HG02610 (cell line): ENCODE data around the gene UNC119B.

ENCODE experiments used
- ATAC-seq: cut with Tn5 transposase; IDR thresholded peaks from one replicate; pipeline ENCODE4 v1.9.1; 2021; ENCODE audit warnings: mild to moderate bottlenecking, moderate library complexity; ENCODE audit not compliant: unreplicated experiment

UNC119B gene

GRCh38 chr12:120738252-120739030 is 28.2 kb downstream of the UNC119B start:
- no peak for ATAC-seq

GRCh38 chr12:120739031-120739762 is 28.9 kb downstream of the UNC119B start:
- no peak for ATAC-seq

- ATAC-seq, result no peak
These were observed 29.8 kb downstream of the UNC119B start for GRCh38 chr12:120739821-120740613.

DNA sequence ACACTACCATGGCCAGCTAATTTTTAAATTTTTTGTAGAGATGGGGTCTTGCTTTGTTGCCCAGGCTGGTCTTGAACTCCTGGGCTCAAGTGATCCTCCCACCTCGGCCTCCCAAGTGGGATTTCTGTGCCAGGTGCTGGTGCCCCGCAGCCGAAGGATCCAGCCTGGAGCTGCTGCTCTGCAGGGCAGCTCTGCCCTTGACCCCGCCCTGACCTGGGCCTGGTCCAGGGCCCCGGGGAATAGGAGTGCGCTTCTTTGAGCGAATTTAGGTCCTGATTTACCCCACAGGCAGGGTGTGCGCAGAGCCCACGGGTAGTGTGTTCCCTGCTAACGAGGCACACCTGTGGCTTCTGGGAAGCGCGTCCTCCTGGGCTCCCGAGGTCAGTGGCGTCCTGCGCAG is 30.6 kb downstream of the UNC119B start:
- ATAC-seq, result no peak

GRCh38 chr12:120741476-120742421 is 31.5 kb downstream of the UNC119B start:
- no peak for ATAC-seq

GRCh38 chr12:120744922-120745493 is 34.8 kb downstream of the UNC119B start:
- no peak for ATAC-seq

GRCh38 chr12:120748242-120748641 is 38.0 kb downstream of the UNC119B start:
- ATAC-seq, result no peak

DNA sequence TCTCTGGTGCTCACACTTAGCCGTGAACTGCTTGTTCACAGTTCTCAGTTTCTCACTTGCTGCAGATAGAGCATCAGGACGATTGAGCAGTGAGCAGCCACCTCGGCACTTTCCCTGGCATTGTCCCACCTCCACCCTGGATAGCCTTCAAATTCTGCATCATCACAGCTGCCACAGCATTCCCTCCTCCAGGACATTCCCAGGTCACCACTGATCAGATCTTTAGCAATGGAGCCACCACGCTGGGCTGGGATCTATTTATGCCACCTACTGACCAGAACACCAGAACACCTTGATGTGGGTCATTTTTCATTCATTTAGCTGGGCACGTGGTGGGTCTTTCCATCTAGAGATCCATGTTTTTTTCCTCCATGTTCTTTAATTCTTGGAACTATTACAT is 39.0 kb downstream of the UNC119B start:
- ATAC-seq, result no peak

GRCh38 chr12:120750806-120751205 is 40.5 kb downstream of the UNC119B start:
- ATAC-seq, result no peak

DNA sequence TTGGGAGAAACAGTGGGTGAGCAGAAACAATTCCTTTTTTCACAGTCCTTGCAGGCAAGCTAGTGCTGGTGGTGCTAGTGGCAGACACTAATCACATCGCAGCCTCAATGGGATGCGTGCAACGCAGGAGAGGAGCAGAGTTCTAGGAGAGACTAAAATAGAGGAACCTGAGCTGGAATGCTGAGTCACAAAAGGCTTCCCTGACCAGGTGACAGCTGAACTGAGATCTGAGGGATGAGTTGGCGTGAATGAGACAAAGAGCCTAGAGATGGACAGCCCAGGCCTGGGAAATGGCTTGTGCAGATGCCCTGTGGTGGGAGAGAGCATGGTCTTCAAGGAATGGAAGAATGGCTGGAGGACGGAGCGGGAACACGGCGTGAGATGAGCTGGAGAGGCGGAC is 41.1 kb downstream of the UNC119B start:
- ATAC-seq, result no peak

DNA sequence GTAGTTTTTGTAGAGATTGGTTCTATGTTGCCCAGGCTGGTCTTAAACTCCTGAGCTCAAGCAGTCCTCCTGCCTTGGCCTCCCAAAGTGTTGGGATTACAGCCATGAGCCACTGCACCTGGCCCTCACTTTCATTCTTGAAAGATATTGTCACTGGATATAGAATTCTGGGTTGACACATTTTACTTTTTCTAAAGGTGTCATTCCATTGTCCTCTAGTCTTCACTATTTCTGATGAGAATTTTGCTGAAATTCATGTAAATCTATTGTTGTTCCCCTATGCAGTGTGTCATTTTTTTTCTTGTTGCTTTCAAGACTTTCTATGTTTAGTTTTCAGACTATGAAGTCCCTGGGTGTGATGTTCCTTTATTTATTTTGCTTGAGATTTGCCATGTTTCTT is 44.5 kb downstream of the UNC119B start:
- ATAC-seq, result no peak

DNA sequence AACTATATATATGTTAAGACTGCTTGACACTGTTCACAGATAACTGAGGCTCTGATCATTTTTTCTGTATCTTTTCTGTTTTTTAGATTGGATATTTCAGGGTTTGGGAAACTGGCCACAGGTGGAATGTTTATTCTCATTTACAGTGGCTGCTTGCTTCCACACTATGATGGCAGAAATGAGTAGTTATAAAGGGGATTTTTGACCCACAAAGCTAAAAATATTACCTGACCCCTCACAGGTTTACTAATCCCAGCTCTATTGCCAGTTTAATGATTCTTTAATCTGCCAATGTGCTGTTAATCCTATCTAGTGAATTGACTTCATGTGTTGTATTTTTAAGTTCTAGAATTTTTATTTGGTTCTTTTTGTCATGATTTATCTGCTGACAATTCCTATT is 45.0 kb downstream of the UNC119B start:
- ATAC-seq, result no peak

- no peak for ATAC-seq
These were observed 47.0 kb downstream of the UNC119B start for GRCh38 chr12:120757226-120757742.

GRCh38 chr12:120757949-120758348 is 47.7 kb downstream of the UNC119B start:
- ATAC-seq, result no peak

- ATAC-seq, result no peak
These were observed 48.7 kb downstream of the UNC119B start for GRCh38 chr12:120758798-120759590.

DNA sequence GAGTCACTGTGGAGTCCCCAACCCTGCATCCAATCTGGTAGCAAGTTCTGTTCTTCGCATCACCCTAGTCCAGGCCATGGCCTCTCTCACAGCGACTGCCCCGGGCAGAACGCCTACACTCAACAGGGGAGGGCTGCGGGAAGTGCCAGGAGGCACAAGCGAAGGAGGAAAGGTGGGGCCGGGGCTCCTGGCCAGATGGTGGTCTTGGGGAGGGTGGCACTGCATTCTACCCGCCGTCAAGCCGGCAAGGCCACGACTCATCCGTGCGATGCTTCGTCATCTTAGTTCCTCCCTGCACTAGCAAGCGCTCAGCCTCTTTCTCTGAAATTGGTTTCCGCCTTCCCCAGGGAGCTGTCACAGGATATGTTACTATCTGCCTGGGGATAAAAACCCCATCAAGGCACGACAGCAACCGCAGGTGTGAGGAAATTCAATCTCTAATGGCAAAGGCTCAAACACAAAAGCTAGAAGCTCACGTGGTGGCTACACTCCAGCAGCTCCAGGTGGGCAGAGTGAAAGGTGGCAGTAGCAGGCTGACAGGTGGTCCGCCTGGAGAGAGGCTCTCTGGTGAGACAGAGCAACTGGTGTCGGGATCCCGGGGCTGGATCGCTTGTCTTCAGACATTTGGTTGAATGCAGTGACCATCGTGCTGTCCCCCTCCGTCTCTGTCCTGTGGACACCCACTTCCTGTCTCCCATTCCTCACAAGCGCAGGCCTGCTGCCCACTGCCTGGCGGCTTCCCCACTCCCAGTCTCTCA is 49.5 kb downstream of the UNC119B start:
- ATAC-seq, result no peak

GRCh38 chr12:120760349-120761254 is 50.3 kb downstream of the UNC119B start:
- ATAC-seq, result no peak
